HepG2 (cell line): ENCODE results near the gene KCNIP3. TPM values are rescaled to one million over a fixed set of nuclear protein-coding genes. Genes with fewer than 3 reads are reported as not detected.

Source experiments
- ATAC-seq: fragments of 200-7000 bp; cut with Tn5 transposase; 3 replicates; pipeline ENCODE4 v1.9.1; 2020; ENCODE audit warnings: mild to moderate bottlenecking, moderate library complexity
- BruUV-seq: library from RNA; stranded (reverse); fragments of 400-500 nt; replicated peaks from 2 replicates; lab custom pipeline; 2021; lab: Mats Ljungman, UMichigan
- CTCF ChIA-PET: fragments of 300-600 bp; formaldehyde crosslinking; extraction: SDS; loops from one replicate; lab custom pipeline; 2021; ENCODE audit warnings: low total read pairs, inconsistent platforms, low intra/inter-chr PET ratio; lab: Yijun Ruan, JAX
- POLR2A ChIA-PET: fragments of 350-600 bp; sonication (Branson Sonifier 250); formaldehyde crosslinking; loops from one replicate; lab custom pipeline; 2020; ENCODE audit warnings: antibody characterized with exemption, inconsistent platforms; lab: Yijun Ruan, JAX
- DNase-seq: peaks from one replicate; pipeline ENCODE4 v3.0.0-alpha.2; 2015; ENCODE audit warnings: low spot score
- FAIRE-seq: peaks from 3 replicates; lab custom pipeline; 2011; peaks lifted over from hg19 to GRCh38; lab: Jason Lieb, UNC
- H2AFZ ChIP-seq: one replicate; pipeline ENCODE4 v1.6.1; 2011; ENCODE audit warnings: low read length, inconsistent platforms
- H3K27ac ChIP-seq: fragments of 300-600 bp; 3 replicates; pipeline ENCODE4 v1.8.0; 2011; ENCODE audit warnings: mixed run types, mild to moderate bottlenecking, mixed read lengths, low read length, inconsistent platforms; ENCODE audit not compliant: insufficient read depth; ENCODE audit errors: extremely low read length
- H3K27me3 ChIP-seq, 2 experiments: fragments of 200-600 bp in 1 of 2; 2 replicates in 1 of 2; 3 replicates in 1 of 2; pipeline versions ENCODE4 v1.6.0 to v1.8.0; 2011; ENCODE audit warnings: low read length in 2 of 2, mild to moderate bottlenecking in 2 of 2, moderate library complexity in 2 of 2, inconsistent platforms in 1 of 2; ENCODE audit not compliant: insufficient read depth in 2 of 2, control insufficient read depth in 1 of 2
- H3K36me3 ChIP-seq, 2 experiments: fragments of 200-600 bp in 1 of 2; replicated peaks in 1 of 2; 2 replicates in 1 of 2; 3 replicates in 1 of 2; pipeline versions ENCODE4 v1.5.1 to v1.8.0; 2011; ENCODE audit warnings: low read length in 2 of 2, inconsistent platforms in 1 of 2; ENCODE audit not compliant: insufficient read depth in 2 of 2, control insufficient read depth in 1 of 2
- H3K4me1 ChIP-seq: 2 replicates; pipeline ENCODE4 v1.5.1; 2012; ENCODE audit warnings: low read length, inconsistent platforms; ENCODE audit not compliant: insufficient read depth
- H3K4me2 ChIP-seq: 2 replicates; pipeline ENCODE4 v1.6.0; 2011; ENCODE audit warnings: low read depth, low read length, inconsistent platforms
- H3K4me3 ChIP-seq, 3 experiments: fragments of 200-600 bp in 1 of 3; sonication (generic), shearing (Covaris generic) in 1 of 3; replicated peaks in 1 of 3; 2 replicates each; pipeline ENCODE4 v1.5.1; 2011 to 2016; ENCODE audit warnings: low read length in 3 of 3, inconsistent platforms in 2 of 3, low read depth in 2 of 3, mild to moderate bottlenecking in 2 of 3, control low read depth in 1 of 3, mixed read lengths in 1 of 3; ENCODE audit not compliant: insufficient read depth in 1 of 3
- H3K79me2 ChIP-seq: one replicate; pipeline ENCODE4 v1.6.1; 2011; ENCODE audit warnings: low read length, inconsistent platforms; ENCODE audit not compliant: insufficient read depth
- H3K9ac ChIP-seq: 2 replicates; pipeline ENCODE4 v1.6.0; 2011; ENCODE audit warnings: mild to moderate bottlenecking, low read depth, low read length, inconsistent platforms; ENCODE audit not compliant: insufficient read depth
- H3K9me3 ChIP-seq: 2 replicates; pipeline ENCODE4 v1.5.1; 2012; ENCODE audit warnings: mild to moderate bottlenecking, low read length
- H4K20me1 ChIP-seq: 2 replicates; pipeline ENCODE4 v1.6.0; 2011; ENCODE audit warnings: inconsistent platforms, mild to moderate bottlenecking, low read length, moderate library complexity; ENCODE audit not compliant: insufficient read depth
- HOXA5 ChIP-seq: sonication (generic); formaldehyde crosslinking; IDR thresholded peaks from 2 replicates; pipeline ENCODE4 v1.4.0; 2020; ENCODE audit warnings: missing genetic modification reagents
- TBX3 ChIP-seq: fragments of 450-650 bp; IDR thresholded peaks from 2 replicates; pipeline ENCODE4 v1.6.1; 2017; ENCODE audit warnings: antibody characterized with exemption, mild to moderate bottlenecking, inconsistent platforms, borderline replicate concordance
- ZNF224 ChIP-seq: sonication (generic); formaldehyde crosslinking; IDR thresholded peaks from 2 replicates; pipeline ENCODE4 v1.5.0; 2020; ENCODE audit warnings: mild to moderate bottlenecking, missing genetic modification reagents
- ZNF382 ChIP-seq: sonication (generic); formaldehyde crosslinking; IDR thresholded peaks from 2 replicates; pipeline ENCODE4 v1.5.0; 2020; ENCODE audit warnings: missing genetic modification reagents, mild to moderate bottlenecking, borderline replicate concordance
- ZNF446 ChIP-seq: sonication (generic); formaldehyde crosslinking; IDR thresholded peaks from 2 replicates; pipeline ENCODE4 v1.5.0; 2020; ENCODE audit warnings: mild to moderate bottlenecking, missing genetic modification reagents
- ZNF570 ChIP-seq: sonication (generic); formaldehyde crosslinking; IDR thresholded peaks from 2 replicates; pipeline ENCODE4 v1.4.0; 2020; ENCODE audit warnings: mild to moderate bottlenecking, missing genetic modification reagents, borderline replicate concordance
- WGBS: methylation state at CpG from one replicate; pipeline ENCODE4 v1.1.6; 2017; ENCODE audit warnings: low lambda C conversion rate; 5-methylcytosine and 5-hydroxymethylcytosine counted together
- in situ Hi-C: cut with HindIII; loops from 2 replicates; pipeline ENCODE4 v1.10.0; 2017; ENCODE audit warnings: low pct_unique_long_range_greater_than_20kb; ENCODE audit not compliant: extremely low pct_ligation_motif_present
- intact Hi-C: fragments of 100-400 bp; cut with micrococcal nuclease; formaldehyde crosslinking; loops from one replicate; pipeline ENCODE4 v1.10.0; 2022; ENCODE audit not compliant: unreplicated experiment
- polyA plus RNA-seq, 8 experiments: library from polyadenylated mRNA; depleted of rRNA in 3 of 8; stranded (reverse) in 7 of 8; unstranded in 1 of 8; fragments of >200 nt; fragmentation: Illumina TruSeq in 4 of 8; extraction: Trizol in 4 of 8; gene quantifications; 2 replicates each; pipeline versions ENCODE4 v1.2.1 to v1.2.3, GENCODE V29; 2011 to 2016; ENCODE audit warnings: low read depth in 4 of 8, missing spikeins in 1 of 8, mixed read lengths in 1 of 8; ENCODE audit not compliant: insufficient read depth in 1 of 8
- total RNA-seq, 5 experiments: library from RNA; depleted of rRNA; stranded (reverse); fragments of >200 nt; fragmentation: Illumina TruSeq; extraction: Trizol; gene quantifications; 2 replicates each; pipeline ENCODE4 v1.2.3, GENCODE V29; 2016; ENCODE audit warnings: low read depth in 1 of 5

The KCNIP3 gene
- total and polyA plus RNA-seq, 2 of the 13 experiments (the other 11 are each of a cell fraction or from before 2014, with no cell fraction given) = not detected

- ChIA-PET CTCF (no interaction called here), POLR2A (no interaction called here)
- Histone ChIP-seq H3K79me2 (no peaks in the 10 kb centered on the region), H3K4me3 (no peak overlapping the region), H3K27me3 (peaks cover 0 to 47% of the 10 kb centered on the region in 2 experiments; a peak in 4 of 5 replicates), H3K36me3 (no peaks in the 10 kb centered on the region), H3K9ac (no peak overlapping the region), H3K4me1 (no peaks in the 10 kb centered on the region), H3K27ac (no peak overlapping the region), H2AFZ (no peak overlapping the region), H3K9me3 (no peaks in the 10 kb centered on the region), H3K4me2 (no peak overlapping the region), H4K20me1 (no peaks in the 10 kb centered on the region)
- DNase-seq (no peak), FAIRE-seq (no peak), ATAC-seq (no peak)
- in situ Hi-C loops (no loop called here), intact Hi-C loops (no loop called here)
- BruUV-seq = no TSS peak
- WGBS = 44% methylated on average over 14 of the region's 15 CpGs
- TF ChIP-seq ZNF382 (CRISPR knock-in tag) = no peak
Observed at GRCh38 chr2:95374921-95375471, 77.8 kb downstream of the KCNIP3 start.

GRCh38 chr2:95375532-95376150 lies 78.5 kb downstream of the KCNIP3 start:
- H3K9ac ChIP-seq = no peak overlapping the region
- CTCF ChIA-PET = no interaction called here
- no peaks in the 10 kb centered on the region for H3K79me2 ChIP-seq
- H4K20me1 ChIP-seq = no peaks in the 10 kb centered on the region
- H3K4me3 ChIP-seq = no peak overlapping the region
- TF ChIP-seq TBX3 = no peak
- TF ChIP-seq ZNF570 (CRISPR knock-in tag) = no peak
- TF ChIP-seq ZNF446 = no peak
- no peak for TF ChIP-seq HOXA5
- TF ChIP-seq ZNF224 (CRISPR knock-in tag) = no peak
- TF ChIP-seq, all 625 proteins: peak for 0
- Histone ChIP-seq H3K9me3 (no peaks in the 10 kb centered on the region), H3K36me3 (no peaks in the 10 kb centered on the region), H3K4me2 (no peak overlapping the region), H3K27me3 (peaks cover 0 to 51% of the 10 kb centered on the region in 2 experiments; a peak in 4 of 5 replicates), H2AFZ (no peak overlapping the region), H3K4me1 (no peaks in the 10 kb centered on the region), H3K27ac (no peak overlapping the region)
- ATAC-seq (no peak), FAIRE-seq (no peak), DNase-seq (no peak)
- in situ Hi-C loops = no loop called here
- BruUV-seq = no TSS peak
- POLR2A ChIA-PET = no interaction called here
- intact Hi-C loops = no loop called here
- 57% methylated on average over 19 of the region's 21 CpGs for WGBS
